Measurements from ENCODE around the gene MYBPH. TPM values are rescaled to one million over a fixed set of nuclear protein-coding genes. Genes with fewer than 3 reads are reported as not detected.

MYBPH gene
- total RNA-seq = not detected

GRCh38 chr1:203175237-203175826 is at the start of gene MYBPH:
Gene MYBPH, minus strand, starts transcription at chr1:203175826. Its CDS starts 71 bp downstream, at chr1:203175755.
- H3K27ac Mint-ChIP-seq = no peak within 1 kb of the TSS
- H3K4me3 Mint-ChIP-seq = no peak within 1 kb of the TSS
- no peaks in the 10 kb centered on the region for H3K4me1 Mint-ChIP-seq
- no peak for DNase-seq
- H3K36me3 Mint-ChIP-seq = no peaks in the 10 kb centered on the region
- no peaks in the 10 kb centered on the region for H3K27me3 Mint-ChIP-seq
- H3K9me3 Mint-ChIP-seq = no peaks in the 10 kb centered on the region

GRCh38 chr1:203225071-203225470 is 49.4 kb upstream of the MYBPH start:
- Mint-ChIP-seq H3K36me3 (no peaks in the 10 kb centered on the region), H3K9me3 (no peaks in the 10 kb centered on the region), H3K4me1 (no peaks in the 10 kb centered on the region), H3K4me3 (no peak overlapping the region), H3K27me3 (no peaks in the 10 kb centered on the region), H3K27ac (no peak overlapping the region)
- no peak for DNase-seq

GRCh38 chr1:203223012-203223775 is 47.6 kb upstream of the MYBPH start:
- Mint-ChIP-seq H3K9me3 (no peaks in the 10 kb centered on the region), H3K4me3 (no peak overlapping the region), H3K27ac (no peak overlapping the region), H3K4me1 (no peaks in the 10 kb centered on the region), H3K27me3 (no peaks in the 10 kb centered on the region), H3K36me3 (no peaks in the 10 kb centered on the region)
- no peak for DNase-seq

- no peak overlapping the region for H3K4me3 Mint-ChIP-seq
- DNase-seq = no peak
- H3K4me1 Mint-ChIP-seq = no peaks in the 10 kb centered on the region
Measured at GRCh38 chr1:203219934-203220333, 44.3 kb upstream of the MYBPH start.

GRCh38 chr1:203219171-203219570 is 43.5 kb upstream of the MYBPH start:
- Mint-ChIP-seq H3K27me3 (peaks cover 4% of the 10 kb centered on the region), H3K27ac (no peak overlapping the region), H3K4me1 (no peaks in the 10 kb centered on the region), H3K36me3 (no peaks in the 10 kb centered on the region), H3K9me3 (no peaks in the 10 kb centered on the region), H3K4me3 (no peak overlapping the region)
- no peak for DNase-seq

More at GRCh38 chr1:203219934-203220333, 44.3 kb upstream of the MYBPH start:
- Mint-ChIP-seq H3K27me3 (peaks cover 4% of the 10 kb centered on the region), H3K27ac (no peak overlapping the region), H3K36me3 (no peaks in the 10 kb centered on the region), H3K9me3 (no peaks in the 10 kb centered on the region)

- Mint-ChIP-seq H3K9me3 (no peaks in the 10 kb centered on the region), H3K36me3 (no peaks in the 10 kb centered on the region), H3K4me1 (no peaks in the 10 kb centered on the region), H3K27me3 (peaks cover 4% of the 10 kb centered on the region), H3K4me3 (no peak overlapping the region), H3K27ac (no peak overlapping the region)
- no peak for DNase-seq
Measured at GRCh38 chr1:203217668-203218067, 42.0 kb upstream of the MYBPH start.

GRCh38 chr1:203217139-203217655 is 41.6 kb upstream of the MYBPH start:
- H3K9me3 Mint-ChIP-seq = no peaks in the 10 kb centered on the region
- DNase-seq = no peak
- no peak overlapping the region for H3K4me3 Mint-ChIP-seq
- H3K4me1 Mint-ChIP-seq = no peaks in the 10 kb centered on the region
- peaks cover 4% of the 10 kb centered on the region for H3K27me3 Mint-ChIP-seq
- H3K36me3 Mint-ChIP-seq = no peaks in the 10 kb centered on the region
- H3K27ac Mint-ChIP-seq = no peak overlapping the region

GRCh38 chr1:203216274-203217138 is 40.9 kb upstream of the MYBPH start:
- Mint-ChIP-seq H3K27me3 (peaks cover 4% of the 10 kb centered on the region), H3K9me3 (no peaks in the 10 kb centered on the region), H3K4me3 (no peak overlapping the region), H3K4me1 (no peaks in the 10 kb centered on the region), H3K36me3 (no peaks in the 10 kb centered on the region), H3K27ac (no peak overlapping the region)
- DNase-seq = peak; percentile 40

- no peaks in the 10 kb centered on the region for H3K9me3 Mint-ChIP-seq
Measured at GRCh38 chr1:203215573-203215972, 39.9 kb upstream of the MYBPH start.

GRCh38 chr1:203214871-203215270 is 39.2 kb upstream of the MYBPH start:
- Mint-ChIP-seq H3K27me3 (peaks cover 4% of the 10 kb centered on the region), H3K4me1 (no peaks in the 10 kb centered on the region), H3K36me3 (no peaks in the 10 kb centered on the region), H3K4me3 (no peak overlapping the region), H3K9me3 (no peaks in the 10 kb centered on the region), H3K27ac (no peak overlapping the region)
- no peak for DNase-seq

More at GRCh38 chr1:203215573-203215972, 39.9 kb upstream of the MYBPH start:
- no peak for DNase-seq
- no peak overlapping the region for H3K27ac Mint-ChIP-seq
- H3K27me3 Mint-ChIP-seq = peaks cover 4% of the 10 kb centered on the region
- no peak overlapping the region for H3K4me3 Mint-ChIP-seq
- no peaks in the 10 kb centered on the region for H3K36me3 Mint-ChIP-seq
- no peaks in the 10 kb centered on the region for H3K4me1 Mint-ChIP-seq

- DNase-seq = no peak
- no peaks in the 10 kb centered on the region for H3K36me3 Mint-ChIP-seq
- H3K4me3 Mint-ChIP-seq = no peak overlapping the region
- H3K4me1 Mint-ChIP-seq = no peaks in the 10 kb centered on the region
- H3K27me3 Mint-ChIP-seq = peaks cover 4% of the 10 kb centered on the region
- no peaks in the 10 kb centered on the region for H3K9me3 Mint-ChIP-seq
- no peak overlapping the region for H3K27ac Mint-ChIP-seq
Measured at GRCh38 chr1:203213126-203213525, 37.5 kb upstream of the MYBPH start.

GRCh38 chr1:203211812-203212211 is 36.2 kb upstream of the MYBPH start:
- Mint-ChIP-seq H3K4me1 (no peaks in the 10 kb centered on the region), H3K9me3 (no peaks in the 10 kb centered on the region), H3K4me3 (no peak overlapping the region), H3K27me3 (peaks cover 4% of the 10 kb centered on the region), H3K27ac (no peak overlapping the region), H3K36me3 (no peaks in the 10 kb centered on the region)
- DNase-seq = no peak

- DNase-seq = no peak
- Mint-ChIP-seq H3K4me1 (no peaks in the 10 kb centered on the region), H3K27ac (no peak overlapping the region), H3K4me3 (no peak overlapping the region), H3K27me3 (no peaks in the 10 kb centered on the region), H3K36me3 (no peaks in the 10 kb centered on the region), H3K9me3 (no peaks in the 10 kb centered on the region)
Measured at GRCh38 chr1:203210988-203211387, 35.4 kb upstream of the MYBPH start.

GRCh38 chr1:203210350-203210749 is 34.7 kb upstream of the MYBPH start:
- H3K36me3 Mint-ChIP-seq = no peaks in the 10 kb centered on the region
- DNase-seq = no peak
- H3K4me1 Mint-ChIP-seq = no peaks in the 10 kb centered on the region
- H3K4me3 Mint-ChIP-seq = no peak overlapping the region
- H3K27ac Mint-ChIP-seq = no peak overlapping the region
- H3K27me3 Mint-ChIP-seq = no peaks in the 10 kb centered on the region
- no peaks in the 10 kb centered on the region for H3K9me3 Mint-ChIP-seq

- no peaks in the 10 kb centered on the region for H3K9me3 Mint-ChIP-seq
- no peaks in the 10 kb centered on the region for H3K27me3 Mint-ChIP-seq
- H3K27ac Mint-ChIP-seq = no peak overlapping the region
- no peak for DNase-seq
- H3K4me1 Mint-ChIP-seq = no peaks in the 10 kb centered on the region
- no peaks in the 10 kb centered on the region for H3K36me3 Mint-ChIP-seq
- H3K4me3 Mint-ChIP-seq = no peak overlapping the region
Measured at GRCh38 chr1:203208181-203208580, 32.6 kb upstream of the MYBPH start.
